SKM-1 treated with dmso at 0.1 percent for 144 hours (cell line): ENCODE results near the gene SHMT2.

Experiments used
- DNase-seq: peaks from one replicate; lab custom pipeline; 2025; ENCODE audit not compliant: unreplicated experiment; lab: John Stamatoyannopoulos, UW

SHMT2 gene

DNA sequence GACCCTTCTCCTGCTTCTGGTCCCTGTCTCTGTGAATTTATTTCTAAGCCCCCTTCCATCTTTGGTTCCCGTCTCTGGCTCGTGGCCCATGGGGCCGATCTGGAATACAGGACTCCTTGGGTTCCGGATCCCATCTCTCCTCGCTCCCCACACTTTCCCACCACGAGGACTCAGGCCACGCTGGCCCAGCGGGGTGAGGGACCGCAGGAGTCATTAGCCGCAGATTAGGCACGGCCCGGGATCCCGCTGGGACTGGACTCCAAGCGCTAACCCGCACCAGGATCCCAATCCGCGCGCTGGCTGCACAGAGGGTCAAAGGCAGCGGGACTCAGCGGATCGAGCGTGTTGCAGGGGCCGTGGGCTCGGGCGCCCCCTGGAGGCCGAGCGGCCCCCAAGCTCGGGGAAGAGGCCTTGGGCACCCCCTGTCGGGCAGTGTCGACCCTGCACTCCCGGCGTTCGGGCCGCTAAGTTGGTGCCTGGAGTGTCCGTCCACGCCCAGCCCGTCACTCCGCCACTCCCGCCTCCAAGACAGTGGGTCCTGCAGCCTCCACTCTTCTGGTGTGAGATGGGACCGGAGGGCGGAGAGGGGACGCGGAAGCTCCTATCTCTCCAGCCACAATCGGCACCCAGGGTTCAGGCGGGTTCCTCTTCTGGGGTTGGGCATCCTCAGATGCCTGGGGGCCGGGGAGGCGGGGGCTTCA lies 9.5 kb downstream of the SHMT2 start:
- peak; percentile 69 for DNase-seq

GRCh38 chr12:57239587-57240065 lies 10.1 kb downstream of the SHMT2 start:
- DNase-seq = no peak

DNA sequence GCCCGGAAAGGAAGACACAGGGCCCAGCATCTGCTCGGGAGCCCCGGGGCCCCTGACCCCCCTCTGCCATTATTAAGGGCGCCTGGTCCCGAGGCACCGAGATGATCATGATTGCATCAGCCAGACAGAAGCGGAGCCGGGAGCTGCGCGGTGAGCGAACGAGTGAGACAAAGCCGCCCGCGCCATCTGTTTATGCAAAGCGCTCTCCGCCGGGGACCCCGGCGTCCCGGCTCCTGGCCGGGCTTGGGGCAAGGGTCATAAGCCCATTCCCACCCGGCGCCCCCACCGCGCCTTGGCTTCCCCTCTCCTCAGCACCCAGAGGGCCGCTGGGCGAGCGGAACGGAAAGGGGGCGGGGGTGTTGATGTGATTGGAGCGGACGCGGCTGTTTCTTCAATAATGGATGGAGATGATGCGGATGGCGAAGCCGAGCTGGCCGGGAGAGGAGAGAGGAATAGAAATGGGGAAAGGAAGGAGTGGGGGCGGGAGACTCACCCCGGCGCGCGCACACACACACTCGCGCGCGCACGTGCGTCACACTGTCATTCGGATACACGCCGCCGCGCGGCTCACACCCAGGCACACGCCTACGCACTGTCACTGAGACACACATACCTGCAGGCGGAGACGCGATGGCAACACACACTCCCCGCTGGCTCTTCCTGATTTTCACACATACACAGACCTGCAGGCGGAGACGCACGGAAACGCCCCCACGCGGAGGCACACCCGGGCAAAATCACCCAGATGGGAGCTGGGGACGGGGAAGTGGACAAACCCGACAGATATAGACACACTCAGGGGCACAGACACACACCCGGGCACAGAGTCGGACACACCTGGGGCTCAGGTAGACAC lies 10.8 kb downstream of the SHMT2 start:
- peak; percentile 14 for DNase-seq

- DNase-seq = no peak
Observed at GRCh38 chr12:57240926-57241401, 11.5 kb downstream of the SHMT2 start.

DNA sequence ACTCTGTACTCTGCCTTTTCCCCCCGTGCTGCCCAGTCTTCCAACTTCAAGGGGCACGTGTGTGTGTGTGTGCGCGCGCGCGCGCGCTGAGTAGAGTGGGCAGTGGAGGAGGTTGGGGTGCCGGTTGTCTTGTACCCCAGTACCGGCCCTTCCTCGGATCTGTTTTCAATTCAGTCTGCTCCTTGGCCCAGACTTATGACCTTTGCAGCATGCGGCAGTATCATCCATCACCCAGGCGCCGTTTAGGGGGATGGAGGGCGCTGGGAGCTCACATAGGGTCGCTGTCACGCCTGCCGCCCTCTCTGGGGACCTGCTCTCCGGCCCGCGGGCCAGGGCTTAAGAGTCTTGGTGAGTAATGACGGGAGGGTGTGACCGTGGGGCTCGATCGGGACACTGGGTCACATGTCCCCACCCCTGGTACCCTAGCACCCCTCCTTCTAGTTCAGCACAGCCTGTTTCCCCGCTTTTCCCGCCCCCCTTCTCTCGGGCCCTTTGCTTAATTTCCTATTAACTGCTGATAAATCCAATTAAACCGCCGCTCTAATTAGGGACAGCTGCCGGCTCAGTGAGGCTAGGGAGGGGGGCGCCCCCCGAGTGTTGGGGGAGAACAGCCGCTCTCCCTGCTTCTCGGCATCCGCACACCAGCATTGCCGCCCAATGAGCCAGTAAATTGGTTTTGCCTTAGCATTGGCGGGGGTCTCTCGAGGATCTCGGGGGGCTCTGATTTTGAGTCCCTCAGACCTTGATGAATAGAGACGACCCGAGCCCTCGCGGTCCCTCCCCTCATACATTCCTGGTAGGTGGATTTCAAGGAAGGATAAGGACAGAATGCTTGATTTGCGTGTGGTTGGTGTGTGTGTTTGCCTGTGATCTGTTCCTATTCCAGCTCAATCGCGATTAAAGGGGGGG lies 12.1 kb downstream of the SHMT2 start:
- no peak for DNase-seq

DNA sequence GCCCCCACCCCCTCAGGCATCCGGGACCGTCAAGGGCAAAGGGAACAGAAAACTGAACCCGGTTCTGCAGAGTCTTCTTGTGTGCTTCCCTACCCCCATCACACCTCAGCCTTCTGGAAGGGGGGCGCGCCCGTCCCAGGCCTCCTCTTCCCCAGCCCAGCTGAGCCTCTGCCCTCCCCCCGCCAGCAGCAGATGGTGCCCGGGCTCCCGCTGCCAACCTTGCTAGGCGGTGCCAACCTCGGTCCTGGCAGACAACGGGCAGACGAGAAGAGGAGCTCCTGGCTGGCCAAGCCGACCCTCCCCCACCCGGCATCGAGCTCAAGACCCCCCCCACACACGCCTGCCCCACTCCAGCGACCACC lies 12.8 kb downstream of the SHMT2 start:
- no peak for DNase-seq

DNA sequence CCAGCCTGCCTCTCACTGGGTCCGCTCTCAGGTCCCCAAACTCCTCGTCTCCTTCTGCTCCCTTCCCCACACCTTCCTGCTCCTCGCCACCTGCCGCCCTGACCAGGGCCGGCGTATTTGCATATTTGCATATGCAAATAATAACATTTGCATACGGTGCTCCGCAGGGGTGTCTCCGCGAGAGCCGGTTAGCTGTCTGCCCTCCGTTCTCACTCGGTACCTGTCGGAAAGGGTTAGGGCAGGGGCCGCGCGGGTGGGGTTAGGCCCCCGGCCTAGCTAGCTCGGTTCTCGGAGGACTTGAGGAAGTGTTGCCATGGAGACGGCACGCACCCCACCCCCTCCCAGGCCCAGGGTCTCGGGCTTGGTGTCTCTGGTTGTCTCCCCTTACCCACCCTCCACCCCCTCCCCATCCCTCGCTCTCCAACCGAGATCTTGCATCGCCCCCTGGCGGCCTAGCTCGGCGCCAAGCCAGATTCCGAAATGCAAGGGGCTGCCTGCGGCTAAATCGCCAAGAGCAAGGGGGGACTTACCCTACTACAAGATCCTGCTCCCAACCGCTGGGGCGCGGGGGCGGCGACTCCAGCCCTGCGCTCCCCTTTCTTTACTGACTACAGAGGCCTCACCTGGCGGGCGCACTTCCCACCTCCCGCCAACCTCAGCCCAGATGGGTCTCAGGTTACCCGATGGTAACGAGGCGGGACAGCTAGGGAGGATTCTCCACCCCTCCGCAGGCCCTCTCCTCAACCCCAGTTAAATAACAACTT lies 13.4 kb downstream of the SHMT2 start:
- DNase-seq = no peak

DNA sequence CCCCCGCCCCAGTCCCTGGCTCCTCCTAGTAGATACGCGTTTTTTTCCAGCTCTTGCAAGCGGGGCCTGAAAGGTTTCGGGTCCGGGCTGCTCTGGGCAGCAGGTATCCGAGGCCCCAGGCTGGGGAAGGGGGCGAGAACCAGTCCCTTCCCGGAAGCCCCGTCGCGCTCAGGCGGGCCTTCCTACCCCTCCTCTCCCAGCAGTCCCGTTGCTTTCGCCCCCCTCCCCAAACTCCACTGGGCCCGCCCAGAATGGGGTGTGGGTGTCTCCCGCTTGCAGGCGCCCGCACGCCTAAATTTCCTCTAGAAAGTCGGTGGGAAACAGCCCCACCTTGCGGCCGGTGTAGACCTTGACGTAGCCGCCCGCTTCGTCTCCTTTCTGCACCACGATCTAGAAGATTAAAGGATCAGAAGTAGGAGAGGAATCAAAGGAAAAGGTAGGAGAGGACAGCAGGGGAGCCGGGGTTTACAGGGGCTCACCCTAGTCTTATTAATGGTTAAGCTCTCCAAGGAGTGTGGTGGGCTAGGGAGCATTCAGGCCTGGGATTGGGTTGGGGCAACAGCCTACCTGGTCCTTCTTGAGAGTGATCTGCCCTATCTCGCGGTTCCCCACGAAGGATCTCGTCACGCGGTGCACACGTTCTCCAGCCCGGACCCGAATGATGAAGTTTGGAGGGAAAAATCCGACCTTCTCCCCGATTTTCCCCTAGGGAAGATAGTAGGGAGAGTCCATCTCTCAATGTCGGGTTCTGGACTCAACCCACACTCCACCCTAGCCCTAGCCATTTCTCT lies 14.2 kb downstream of the SHMT2 start:
- DNase-seq = no peak

DNA sequence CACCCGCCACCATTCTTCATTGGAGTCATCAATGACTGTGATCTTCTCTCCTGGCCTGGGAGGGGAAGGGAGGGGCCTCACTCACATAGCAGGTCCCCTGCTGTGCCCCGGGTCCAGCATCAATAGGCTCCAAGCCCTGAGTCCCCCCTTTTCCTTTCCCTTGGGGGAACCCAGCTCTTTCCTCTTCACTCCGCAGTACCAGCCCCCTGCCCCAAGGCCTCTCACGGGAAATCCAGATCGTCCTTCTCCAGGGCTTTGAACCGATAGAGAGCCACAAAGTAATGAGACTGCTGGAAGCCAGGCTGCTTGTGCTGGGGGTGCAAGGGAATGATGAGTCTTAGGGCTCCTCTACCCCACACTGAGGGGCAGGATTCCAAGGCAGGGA lies 14.8 kb downstream of the SHMT2 start:
- no peak for DNase-seq

GRCh38 chr12:57247041-57247440 lies 17.5 kb downstream of the SHMT2 start:
- no peak for DNase-seq

DNA sequence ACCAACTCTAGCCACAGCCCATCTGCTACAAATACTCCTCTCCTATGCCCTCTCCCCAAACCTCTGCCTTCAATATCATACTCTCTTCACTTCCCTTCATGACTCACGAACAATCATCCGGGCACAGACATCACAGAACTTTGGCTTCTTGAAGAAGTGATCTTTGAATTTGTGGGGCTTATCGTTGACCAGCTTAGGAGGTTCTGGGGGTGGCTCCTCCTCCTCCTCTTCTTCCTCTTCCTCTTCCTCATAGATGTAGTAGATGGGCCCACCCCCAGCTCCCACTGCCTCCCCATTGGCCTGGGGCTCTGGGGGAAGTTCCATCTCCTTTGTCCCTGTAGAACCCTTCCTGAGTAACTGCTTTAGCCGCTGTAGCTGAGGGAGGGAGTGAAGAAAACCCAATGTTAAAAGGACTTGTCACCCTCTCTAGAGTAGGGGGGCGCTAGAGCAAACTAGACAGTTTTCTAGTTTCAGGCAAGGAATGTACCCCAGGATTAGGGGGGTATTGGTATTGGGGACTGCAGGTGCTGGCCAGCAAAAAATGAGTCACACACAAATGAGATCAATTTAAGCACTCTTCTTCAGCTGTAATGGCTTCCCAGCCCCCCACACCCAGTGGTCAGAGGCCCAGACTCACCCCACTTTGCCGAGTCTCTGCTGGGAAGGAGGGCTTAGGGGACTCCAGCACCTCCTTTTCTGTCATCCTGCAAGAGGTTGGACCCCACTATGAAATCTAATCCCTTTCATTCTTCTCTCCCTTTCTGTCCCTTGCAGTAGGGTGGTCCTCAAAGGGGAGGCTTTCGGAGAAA lies 19.6 kb downstream of the SHMT2 start:
- DNase-seq = peak; percentile 65

GRCh38 chr12:57250541-57250940 lies 21.0 kb downstream of the SHMT2 start:
- DNase-seq = no peak

- DNase-seq = no peak
Observed at GRCh38 chr12:57250956-57251355, 21.4 kb downstream of the SHMT2 start, which contains the start of gene STAC3. TSS of gene STAC3 (minus strand) at chr12:57251187. CDS start at chr12:57249636, 1,551 bp downstream.

GRCh38 chr12:57254506-57255280 lies 25.2 kb downstream of the SHMT2 start:
- DNase-seq = no peak

DNA sequence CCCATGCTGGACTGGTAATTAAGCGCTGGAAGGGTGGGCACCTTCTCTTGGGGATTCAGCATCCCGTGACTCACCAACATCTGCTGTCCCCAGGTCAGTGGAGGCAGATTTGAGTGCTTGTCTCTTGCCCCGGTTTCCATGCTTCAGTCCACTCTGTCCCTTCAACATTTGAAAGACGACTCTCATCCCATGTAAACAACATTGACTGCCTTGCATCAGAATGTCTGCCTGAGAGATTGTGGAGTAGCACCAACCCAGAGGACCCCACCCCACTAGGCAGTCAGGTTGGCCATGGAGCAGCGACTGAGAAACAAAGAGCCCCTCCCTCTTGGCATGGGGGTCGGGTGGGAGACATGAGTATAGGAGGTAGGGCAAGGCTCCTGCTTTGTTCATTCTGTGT lies 26.4 kb downstream of the SHMT2 start:
- no peak for DNase-seq

DNA sequence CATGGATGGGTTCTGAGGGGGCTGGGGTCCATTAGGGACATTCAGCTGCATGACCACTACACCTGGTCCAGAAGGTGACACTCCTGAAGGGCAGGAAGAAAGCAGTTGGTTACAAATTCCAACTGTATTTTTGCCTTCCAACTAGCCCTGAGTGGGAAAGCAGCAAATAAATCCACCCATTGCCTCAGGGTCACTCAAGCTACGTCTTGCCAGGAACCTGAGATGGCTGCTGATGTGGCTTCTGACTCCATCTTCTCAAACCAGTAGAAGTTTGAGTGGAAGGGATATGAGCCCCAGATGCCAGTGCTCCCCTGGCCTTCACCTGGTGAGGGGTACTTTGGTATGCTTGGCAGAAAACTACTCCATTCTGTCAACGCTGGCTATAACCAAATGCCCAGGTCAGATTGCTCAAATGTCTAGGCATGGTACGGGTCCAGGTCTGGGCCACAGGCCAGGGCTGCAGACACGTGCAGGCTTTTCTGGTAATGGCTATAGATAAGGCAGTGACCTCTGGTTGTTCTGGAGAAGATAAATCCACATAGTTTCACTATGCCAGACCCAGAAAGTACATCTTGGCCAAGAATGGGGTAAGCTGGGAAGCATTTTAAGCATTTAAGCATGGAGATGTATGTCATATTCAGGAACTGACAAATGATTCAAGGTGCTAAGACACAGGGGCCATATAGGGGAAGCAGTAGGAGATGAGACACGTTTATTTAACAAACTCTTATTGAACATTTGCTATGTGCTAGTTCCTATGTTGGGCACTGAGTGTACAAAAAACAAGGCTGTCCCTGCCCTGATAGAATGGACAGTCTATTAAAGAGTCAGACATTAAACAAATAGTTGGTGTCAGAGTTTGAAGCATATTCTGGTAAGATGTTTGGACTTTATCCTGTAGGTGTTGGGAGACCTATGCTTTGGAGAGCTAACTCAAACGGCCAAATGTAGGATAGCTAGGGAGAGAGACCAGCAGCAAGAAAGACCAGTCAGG lies 29.8 kb downstream of the SHMT2 start:
- no peak for DNase-seq

DNA sequence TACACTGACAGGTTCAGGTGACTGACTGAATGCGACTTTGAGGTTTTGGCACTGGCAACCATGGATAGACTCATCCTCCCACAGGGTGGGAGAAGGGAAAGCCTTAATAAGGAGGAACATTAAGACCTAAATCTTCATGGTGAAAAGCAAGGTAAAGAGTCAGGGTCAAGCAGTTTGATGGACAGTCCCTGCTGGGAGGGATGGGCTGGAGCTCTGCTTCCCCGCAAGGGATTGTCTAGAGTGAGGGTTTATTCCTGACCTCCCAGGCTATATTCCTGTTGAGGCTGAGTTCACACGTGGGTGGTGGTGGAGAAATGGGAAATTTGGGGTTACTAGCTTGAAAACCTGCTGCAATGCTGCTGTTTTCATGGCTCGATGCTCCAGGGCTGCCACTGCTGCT lies 30.9 kb downstream of the SHMT2 start:
- DNase-seq = no peak
